Measurements from ENCODE around the gene USP17L13.
"Not testable (repeated sequence)": the region's sequence is repeated elsewhere in the genome, so short reads cannot be mapped to it uniquely, and the experiment has no call there.

DNA sequence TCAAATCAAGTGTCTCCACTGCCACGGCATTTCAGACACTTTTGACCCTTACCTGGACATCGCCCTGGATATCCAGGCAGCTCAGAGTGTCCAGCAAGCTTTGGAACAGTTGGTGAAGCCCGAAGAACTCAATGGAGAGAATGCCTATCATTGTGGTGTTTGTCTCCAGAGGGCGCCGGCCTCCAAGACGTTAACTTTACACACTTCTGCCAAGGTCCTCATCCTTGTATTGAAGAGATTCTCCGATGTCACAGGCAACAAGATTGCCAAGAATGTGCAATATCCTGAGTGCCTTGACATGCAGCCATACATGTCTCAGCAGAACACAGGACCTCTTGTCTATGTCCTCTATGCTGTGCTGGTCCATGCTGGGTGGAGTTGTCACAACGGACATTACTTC lies 5.6 kb downstream of the USP17L13 start:
- TF ChIP-seq, protein P1, sequence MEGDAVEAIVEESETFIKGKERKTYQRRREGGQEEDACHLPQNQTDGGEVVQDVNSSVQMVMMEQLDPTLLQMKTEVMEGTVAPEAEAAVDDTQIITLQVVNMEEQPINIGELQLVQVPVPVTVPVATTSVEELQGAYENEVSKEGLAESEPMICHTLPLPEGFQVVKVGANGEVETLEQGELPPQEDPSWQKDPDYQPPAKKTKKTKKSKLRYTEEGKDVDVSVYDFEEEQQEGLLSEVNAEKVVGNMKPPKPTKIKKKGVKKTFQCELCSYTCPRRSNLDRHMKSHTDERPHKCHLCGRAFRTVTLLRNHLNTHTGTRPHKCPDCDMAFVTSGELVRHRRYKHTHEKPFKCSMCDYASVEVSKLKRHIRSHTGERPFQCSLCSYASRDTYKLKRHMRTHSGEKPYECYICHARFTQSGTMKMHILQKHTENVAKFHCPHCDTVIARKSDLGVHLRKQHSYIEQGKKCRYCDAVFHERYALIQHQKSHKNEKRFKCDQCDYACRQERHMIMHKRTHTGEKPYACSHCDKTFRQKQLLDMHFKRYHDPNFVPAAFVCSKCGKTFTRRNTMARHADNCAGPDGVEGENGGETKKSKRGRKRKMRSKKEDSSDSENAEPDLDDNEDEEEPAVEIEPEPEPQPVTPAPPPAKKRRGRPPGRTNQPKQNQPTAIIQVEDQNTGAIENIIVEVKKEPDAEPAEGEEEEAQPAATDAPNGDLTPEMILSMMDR (IDR thresholded peaks at IDR 0.05; ENCODE audit: poor library complexity) = not testable (repeated sequence)
- TF ChIP-seq EZH2 (IDR thresholded peaks at IDR 0.05; ENCODE audit: borderline replicate concordance); EZH2phosphoT487 (IDR thresholded peaks at IDR 0.05; ENCODE audit: low read depth, severe bottlenecking, unreplicated experiment): not testable (repeated sequence)
